Activated T-cell treated with anti-CD3 and anti-CD28 coated beads, Interleukin-2, amount 50 U/mL, for 24 hours (primary cell): Measurements from ENCODE around the gene JUND.
A peak's percentile ranks its signal among the peaks of the same experiment; 100 is the strongest.

Experiments
- DNase-seq: peaks from one replicate; pipeline ENCODE4 v3.0.0-alpha.2; 2020
- H3K27ac Mint-ChIP-seq: 2 replicates; pipeline ENCODE4 v1.8.0; 2020; ENCODE audit warnings: mild to moderate bottlenecking, mixed read lengths
- H3K27me3 Mint-ChIP-seq: 2 replicates; pipeline ENCODE4 v1.8.0; 2020; ENCODE audit warnings: mixed read lengths
- H3K36me3 Mint-ChIP-seq: 2 replicates; pipeline ENCODE4 v1.8.0; 2020; ENCODE audit warnings: low read depth, mixed read lengths
- H3K4me1 Mint-ChIP-seq: 2 replicates; pipeline ENCODE4 v1.8.0; 2020; ENCODE audit warnings: low read depth, mixed read lengths
- H3K4me3 Mint-ChIP-seq: 2 replicates; pipeline ENCODE4 v1.8.0; 2020; ENCODE audit warnings: mild to moderate bottlenecking, moderate library complexity, mixed read lengths
- H3K9me3 Mint-ChIP-seq: 2 replicates; pipeline ENCODE4 v1.8.0; 2020; ENCODE audit warnings: mixed read lengths

The JUND gene

GRCh38 chr19:18300930-18301717 is 19.7 kb upstream of the JUND start:
- H3K4me1 Mint-ChIP-seq = peaks cover 66% of the 10 kb centered on the region
- H3K36me3 Mint-ChIP-seq = peaks cover 19% of the 10 kb centered on the region
- H3K27ac Mint-ChIP-seq = peak overlapping the region; percentile 87
- H3K9me3 Mint-ChIP-seq = peaks cover under 1% of the 10 kb centered on the region
- no peaks in the 10 kb centered on the region for H3K27me3 Mint-ChIP-seq
- no peak for DNase-seq
- H3K4me3 Mint-ChIP-seq = no peak overlapping the region

- H3K4me1 Mint-ChIP-seq = peaks cover 61% of the 10 kb centered on the region
- H3K27ac Mint-ChIP-seq = peak overlapping the region; percentile 86
- H3K4me3 Mint-ChIP-seq = no peak overlapping the region
- no peaks in the 10 kb centered on the region for H3K27me3 Mint-ChIP-seq
- H3K9me3 Mint-ChIP-seq = peaks cover 4% of the 10 kb centered on the region
- no peak for DNase-seq
- peaks cover 7% of the 10 kb centered on the region for H3K36me3 Mint-ChIP-seq
Measured at GRCh38 chr19:18299654-18300053, 18.2 kb upstream of the JUND start.

GRCh38 chr19:18298601-18299000 is 17.2 kb upstream of the JUND start:
- H3K4me3 Mint-ChIP-seq = no peak overlapping the region
- H3K36me3 Mint-ChIP-seq = peaks cover 1% of the 10 kb centered on the region
- no peak for DNase-seq
- peaks cover 64% of the 10 kb centered on the region for H3K4me1 Mint-ChIP-seq
- H3K9me3 Mint-ChIP-seq = peaks cover 4% of the 10 kb centered on the region
- H3K27ac Mint-ChIP-seq = peak overlapping the region; percentile 86
- H3K27me3 Mint-ChIP-seq = no peaks in the 10 kb centered on the region

- peaks cover 66% of the 10 kb centered on the region for H3K4me1 Mint-ChIP-seq
- peak overlapping the region; percentile 86 for H3K27ac Mint-ChIP-seq
- H3K27me3 Mint-ChIP-seq = no peaks in the 10 kb centered on the region
- peaks cover 5% of the 10 kb centered on the region for H3K36me3 Mint-ChIP-seq
- peaks cover 4% of the 10 kb centered on the region for H3K9me3 Mint-ChIP-seq
- no peak for DNase-seq
- H3K4me3 Mint-ChIP-seq = no peak overlapping the region
Measured at GRCh38 chr19:18297308-18297707, 15.9 kb upstream of the JUND start.

GRCh38 chr19:18295034-18295451 is 13.6 kb upstream of the JUND start:
- Mint-ChIP-seq H3K9me3 (peaks cover 4% of the 10 kb centered on the region), H3K27me3 (no peaks in the 10 kb centered on the region), H3K27ac (peak overlapping the region; percentile 99), H3K36me3 (peaks cover 10% of the 10 kb centered on the region), H3K4me3 (no peak overlapping the region), H3K4me1 (peaks cover 70% of the 10 kb centered on the region)
- DNase-seq = no peak

GRCh38 chr19:18294467-18294864 is 13.0 kb upstream of the JUND start:
- Mint-ChIP-seq H3K4me1 (peaks cover 73% of the 10 kb centered on the region), H3K4me3 (peak overlapping the region; percentile 84), H3K27me3 (no peaks in the 10 kb centered on the region), H3K9me3 (peaks cover 4% of the 10 kb centered on the region), H3K36me3 (peaks cover 10% of the 10 kb centered on the region), H3K27ac (peak overlapping the region; percentile 99)
- peak; percentile 89 for DNase-seq

GRCh38 chr19:18293642-18294466 is 12.4 kb upstream of the JUND start:
- no peaks in the 10 kb centered on the region for H3K27me3 Mint-ChIP-seq
- peak overlapping the region; percentile 99 for H3K27ac Mint-ChIP-seq
- H3K36me3 Mint-ChIP-seq = peaks cover 10% of the 10 kb centered on the region
- H3K4me1 Mint-ChIP-seq = peaks cover 71% of the 10 kb centered on the region
- peak overlapping the region; percentile 84 for H3K4me3 Mint-ChIP-seq
- no peak for DNase-seq
- H3K9me3 Mint-ChIP-seq = peaks cover 4% of the 10 kb centered on the region

GRCh38 chr19:18292810-18293641 is 11.6 kb upstream of the JUND start:
- Mint-ChIP-seq H3K9me3 (peaks cover 4% of the 10 kb centered on the region), H3K4me1 (peaks cover 68% of the 10 kb centered on the region), H3K4me3 (peak overlapping the region; percentile 84), H3K27me3 (no peaks in the 10 kb centered on the region), H3K36me3 (peaks cover 10% of the 10 kb centered on the region), H3K27ac (peak overlapping the region; percentile 99)
- peak; percentile 75 for DNase-seq

GRCh38 chr19:18292462-18292809 is 11.0 kb upstream of the JUND start:
- H3K27ac Mint-ChIP-seq = peak overlapping the region; percentile 99
- no peak for DNase-seq
- H3K9me3 Mint-ChIP-seq = peaks cover 4% of the 10 kb centered on the region
- H3K36me3 Mint-ChIP-seq = peaks cover 10% of the 10 kb centered on the region
- H3K4me3 Mint-ChIP-seq = peak overlapping the region; percentile 84
- H3K4me1 Mint-ChIP-seq = peaks cover 66% of the 10 kb centered on the region
- H3K27me3 Mint-ChIP-seq = no peaks in the 10 kb centered on the region

- peak overlapping the region; percentile 84 for H3K4me3 Mint-ChIP-seq
- H3K4me1 Mint-ChIP-seq = peaks cover 69% of the 10 kb centered on the region
- H3K9me3 Mint-ChIP-seq = peaks cover 4% of the 10 kb centered on the region
- peak overlapping the region; percentile 99 for H3K27ac Mint-ChIP-seq
- peaks cover 10% of the 10 kb centered on the region for H3K36me3 Mint-ChIP-seq
- DNase-seq = peak; percentile 90
- H3K27me3 Mint-ChIP-seq = no peaks in the 10 kb centered on the region
Measured at GRCh38 chr19:18291590-18292461, 10.4 kb upstream of the JUND start.

GRCh38 chr19:18291019-18291524 is 9.7 kb upstream of the JUND start:
- Mint-ChIP-seq H3K36me3 (peaks cover 10% of the 10 kb centered on the region), H3K27me3 (no peaks in the 10 kb centered on the region), H3K4me3 (peak overlapping the region; percentile 84), H3K4me1 (peaks cover 70% of the 10 kb centered on the region), H3K27ac (peak overlapping the region; percentile 99), H3K9me3 (peaks cover 3% of the 10 kb centered on the region)
- no peak for DNase-seq

GRCh38 chr19:18290302-18291018 is 9.0 kb upstream of the JUND start:
- peak; percentile 91 for DNase-seq
- H3K36me3 Mint-ChIP-seq = peaks cover 10% of the 10 kb centered on the region
- H3K9me3 Mint-ChIP-seq = no peaks in the 10 kb centered on the region
- peak overlapping the region; percentile 99 for H3K27ac Mint-ChIP-seq
- no peaks in the 10 kb centered on the region for H3K27me3 Mint-ChIP-seq
- H3K4me1 Mint-ChIP-seq = peaks cover 71% of the 10 kb centered on the region
- peak overlapping the region; percentile 84 for H3K4me3 Mint-ChIP-seq
